ENCODE results near the gene HNRNPA3. TPM values are rescaled to one million over a fixed set of nuclear protein-coding genes. Genes with fewer than 3 reads are reported as not detected.
A peak's percentile ranks its signal among the peaks of the same experiment; 100 is the strongest.

HNRNPA3 gene
- total and polyA plus RNA-seq, 2 of the 13 experiments (the other 11 are each of a cell fraction or from before 2014, with no cell fraction given): 73.3 to 97.7 TPM

- H3K4me3 ChIP-seq (replicated peaks in 1 of 3; ENCODE audit: insufficient read depth in 1 of 3, low read depth in 2 of 3, low read length in 3 of 3): peak overlapping the region in 1 of 3 experiments; percentile 20; a peak in 1 of 6 replicates
- 15% methylated on average over 11 of the region's 11 CpGs for WGBS (ENCODE audit: low lambda C conversion rate)
- DNase-seq (ENCODE audit: low spot score) (peak; percentile 76), ATAC-seq (peak; percentile 60), FAIRE-seq (peak; percentile 43)
- H3K27ac ChIP-seq (ENCODE audit: extremely low read length, insufficient read depth, low read length): peak overlapping the region; percentile 54
- H3K4me1 ChIP-seq (ENCODE audit: insufficient read depth, low read length): peaks cover 100% of the 10 kb centered on the region
- peak overlapping the region; percentile 31; the same call in 1 of the 2 replicates for H3K9ac ChIP-seq (ENCODE audit: insufficient read depth, low read depth, low read length)
- H3K27me3 ChIP-seq (ENCODE audit: control insufficient read depth in 1 of 2, insufficient read depth in 2 of 2, low read length in 2 of 2): no peaks in the 10 kb centered on the region
- H4K20me1 ChIP-seq (ENCODE audit: insufficient read depth, low read length): peaks cover 100% of the 10 kb centered on the region
- no peaks in the 10 kb centered on the region for H3K9me3 ChIP-seq (ENCODE audit: low read length)
- BruUV-seq (replicated peaks): no TSS peak
- H3K36me3 ChIP-seq (replicated peaks in 1 of 2; ENCODE audit: control insufficient read depth in 1 of 2, insufficient read depth in 2 of 2, low read length in 2 of 2): peaks cover 12 to 58% of the 10 kb centered on the region in 2 experiments
- intact Hi-C loops (cut with micrococcal nuclease; ENCODE audit: unreplicated experiment) (loop anchor here (1.0 kb wide), 1 partner anchor 13 kb away; no protein-coding TSS in a partner anchor), in situ Hi-C loops (cut with HindIII; ENCODE audit: extremely low pct_ligation_motif_present, low pct_unique_long_range_greater_than_20kb) (no loop called here)
- H3K79me2 ChIP-seq (ENCODE audit: insufficient read depth, low read length): peaks cover 98% of the 10 kb centered on the region
- ChIA-PET POLR2A (interaction anchor here (0.9 to 8.5 kb wide), 4 partner anchors 11 to 42 kb away, joined by 3 to 96 read pairs (median 4); partner anchors contain the start of genes HNRNPA3 and NFE2L2), CTCF (ENCODE audit: low intra/inter-chr PET ratio, low total read pairs) (interaction anchor here (0.6 to 1.9 kb wide), 3 partner anchors 9 to 107 kb away, joined by 3 to 10 read pairs (median 3); partner anchors contain the start of gene NFE2L2)
- no peak overlapping the region for H2AFZ ChIP-seq (ENCODE audit: low read length)
- peak overlapping the region; percentile 96 for H3K4me2 ChIP-seq (ENCODE audit: low read depth, low read length)
- TF ChIP-seq, protein P1, sequence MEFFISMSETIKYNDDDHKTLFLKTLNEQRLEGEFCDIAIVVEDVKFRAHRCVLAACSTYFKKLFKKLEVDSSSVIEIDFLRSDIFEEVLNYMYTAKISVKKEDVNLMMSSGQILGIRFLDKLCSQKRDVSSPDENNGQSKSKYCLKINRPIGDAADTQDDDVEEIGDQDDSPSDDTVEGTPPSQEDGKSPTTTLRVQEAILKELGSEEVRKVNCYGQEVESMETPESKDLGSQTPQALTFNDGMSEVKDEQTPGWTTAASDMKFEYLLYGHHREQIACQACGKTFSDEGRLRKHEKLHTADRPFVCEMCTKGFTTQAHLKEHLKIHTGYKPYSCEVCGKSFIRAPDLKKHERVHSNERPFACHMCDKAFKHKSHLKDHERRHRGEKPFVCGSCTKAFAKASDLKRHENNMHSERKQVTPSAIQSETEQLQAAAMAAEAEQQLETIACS (CRISPR knock-in tag; IDR thresholded peaks at IDR 0.05): no peak
- TF ChIP-seq SOX6 (IDR thresholded peaks at IDR 0.05) (no peak), SOX6 (CRISPR knock-in tag; IDR thresholded peaks at IDR 0.05) (peak; percentile 51; the same call in 1 of the 2 replicates), SMYD3 (CRISPR knock-in tag; IDR thresholded peaks at IDR 0.05) (no peak; the same call in 1 of the 2 replicates), ZBTB38 (CRISPR knock-in tag; IDR thresholded peaks at IDR 0.05) (peak; percentile 43; the same call in 1 of the 2 replicates), HNF4A (CRISPR knock-in tag; IDR thresholded peaks at IDR 0.05) (peak; percentile 62), ZNF710 (CRISPR knock-in tag; IDR thresholded peaks at IDR 0.05; ENCODE audit: borderline replicate concordance) (no peak), MEIS2 (CRISPR knock-in tag; IDR thresholded peaks at IDR 0.05) (no peak), RBM22 (optimal IDR thresholded peaks at IDR 0.05; ENCODE audit: low read length) (peak; percentile 51), ZMYM3 (CRISPR knock-in tag; IDR thresholded peaks at IDR 0.05) (0 out of 2 replicates have a peak, but pooled peaks have one; percentile 19), MEF2D (CRISPR knock-in tag; IDR thresholded peaks at IDR 0.05) (peak; percentile 28; the same call in 1 of the 2 replicates)
- TF ChIP-seq, protein P2, sequence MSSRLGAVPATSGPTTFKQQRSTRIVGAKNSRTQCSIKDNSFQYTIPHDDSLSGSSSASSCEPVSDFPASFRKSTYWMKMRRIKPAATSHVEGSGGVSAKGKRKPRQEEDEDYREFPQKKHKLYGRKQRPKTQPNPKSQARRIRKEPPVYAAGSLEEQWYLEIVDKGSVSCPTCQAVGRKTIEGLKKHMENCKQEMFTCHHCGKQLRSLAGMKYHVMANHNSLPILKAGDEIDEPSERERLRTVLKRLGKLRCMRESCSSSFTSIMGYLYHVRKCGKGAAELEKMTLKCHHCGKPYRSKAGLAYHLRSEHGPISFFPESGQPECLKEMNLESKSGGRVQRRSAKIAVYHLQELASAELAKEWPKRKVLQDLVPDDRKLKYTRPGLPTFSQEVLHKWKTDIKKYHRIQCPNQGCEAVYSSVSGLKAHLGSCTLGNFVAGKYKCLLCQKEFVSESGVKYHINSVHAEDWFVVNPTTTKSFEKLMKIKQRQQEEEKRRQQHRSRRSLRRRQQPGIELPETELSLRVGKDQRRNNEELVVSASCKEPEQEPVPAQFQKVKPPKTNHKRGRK (CRISPR knock-in tag; IDR thresholded peaks at IDR 0.05): peak; percentile 15; the same call in 1 of the 2 replicates
- TF ChIP-seq, protein P3, sequence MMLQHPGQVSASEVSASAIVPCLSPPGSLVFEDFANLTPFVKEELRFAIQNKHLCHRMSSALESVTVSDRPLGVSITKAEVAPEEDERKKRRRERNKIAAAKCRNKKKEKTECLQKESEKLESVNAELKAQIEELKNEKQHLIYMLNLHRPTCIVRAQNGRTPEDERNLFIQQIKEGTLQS (CRISPR knock-in tag; IDR thresholded peaks at IDR 0.05): no peak
- TF ChIP-seq, protein P4, sequence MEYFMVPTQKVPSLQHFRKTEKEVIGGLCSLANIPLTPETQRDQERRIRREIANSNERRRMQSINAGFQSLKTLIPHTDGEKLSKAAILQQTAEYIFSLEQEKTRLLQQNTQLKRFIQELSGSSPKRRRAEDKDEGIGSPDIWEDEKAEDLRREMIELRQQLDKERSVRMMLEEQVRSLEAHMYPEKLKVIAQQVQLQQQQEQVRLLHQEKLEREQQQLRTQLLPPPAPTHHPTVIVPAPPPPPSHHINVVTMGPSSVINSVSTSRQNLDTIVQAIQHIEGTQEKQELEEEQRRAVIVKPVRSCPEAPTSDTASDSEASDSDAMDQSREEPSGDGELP (IDR thresholded peaks at IDR 0.05; ENCODE audit: borderline replicate concordance, low read depth): 0 out of 2 replicates have a peak, but pooled peaks have one; percentile 5
- TF ChIP-seq, protein P5, sequence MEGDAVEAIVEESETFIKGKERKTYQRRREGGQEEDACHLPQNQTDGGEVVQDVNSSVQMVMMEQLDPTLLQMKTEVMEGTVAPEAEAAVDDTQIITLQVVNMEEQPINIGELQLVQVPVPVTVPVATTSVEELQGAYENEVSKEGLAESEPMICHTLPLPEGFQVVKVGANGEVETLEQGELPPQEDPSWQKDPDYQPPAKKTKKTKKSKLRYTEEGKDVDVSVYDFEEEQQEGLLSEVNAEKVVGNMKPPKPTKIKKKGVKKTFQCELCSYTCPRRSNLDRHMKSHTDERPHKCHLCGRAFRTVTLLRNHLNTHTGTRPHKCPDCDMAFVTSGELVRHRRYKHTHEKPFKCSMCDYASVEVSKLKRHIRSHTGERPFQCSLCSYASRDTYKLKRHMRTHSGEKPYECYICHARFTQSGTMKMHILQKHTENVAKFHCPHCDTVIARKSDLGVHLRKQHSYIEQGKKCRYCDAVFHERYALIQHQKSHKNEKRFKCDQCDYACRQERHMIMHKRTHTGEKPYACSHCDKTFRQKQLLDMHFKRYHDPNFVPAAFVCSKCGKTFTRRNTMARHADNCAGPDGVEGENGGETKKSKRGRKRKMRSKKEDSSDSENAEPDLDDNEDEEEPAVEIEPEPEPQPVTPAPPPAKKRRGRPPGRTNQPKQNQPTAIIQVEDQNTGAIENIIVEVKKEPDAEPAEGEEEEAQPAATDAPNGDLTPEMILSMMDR (CRISPR knock-in tag; IDR thresholded peaks at IDR 0.05): peak; percentile 84
These were observed 42.0 kb downstream of the HNRNPA3 start for GRCh38 chr2:177254433-177255226.

Measured in HepG2 (cell line).